HepG2 (cell line): ENCODE data around the gene DTX2. TPM values are rescaled to one million over a fixed set of nuclear protein-coding genes. Genes with fewer than 3 reads are reported as not detected.
A peak's percentile ranks its signal among the peaks of the same experiment; 100 is the strongest.

Source experiments
- FOXJ3 ChIP-seq: sonication (generic); formaldehyde crosslinking; IDR thresholded peaks from 2 replicates; pipeline ENCODE4 v1.4.0; 2020; ENCODE audit warnings: missing genetic modification reagents, mild to moderate bottlenecking, borderline replicate concordance
- KLF11 ChIP-seq: IDR thresholded peaks from 2 replicates; pipeline ENCODE4 v1.6.1; 2016; ENCODE audit warnings: missing compliant biosample characterization
- NFE2L2 ChIP-seq: fragments of 150-350 bp; IDR thresholded peaks from 2 replicates; pipeline ENCODE4 v1.6.1; 2014; ENCODE audit warnings: low read length
- SOX6 ChIP-seq, 2 experiments: fragments of 450-650 bp in 1 of 2; sonication (generic) in 1 of 2; formaldehyde crosslinking in 1 of 2; IDR thresholded peaks; 2 replicates each; pipeline versions ENCODE4 v1.4.0 to v1.6.1; 2017 to 2020; ENCODE audit warnings: antibody characterized with exemption in 1 of 2, mild to moderate bottlenecking in 1 of 2, missing genetic modification reagents in 1 of 2
- ZNF101 ChIP-seq: sonication (generic); formaldehyde crosslinking; IDR thresholded peaks from 2 replicates; pipeline ENCODE4 v1.4.0; 2020; ENCODE audit warnings: mild to moderate bottlenecking, low read depth, missing genetic modification reagents, borderline replicate concordance
- polyA plus RNA-seq, 8 experiments: library from polyadenylated mRNA; depleted of rRNA in 3 of 8; stranded (reverse) in 7 of 8; unstranded in 1 of 8; fragments of >200 nt; fragmentation: Illumina TruSeq in 4 of 8; extraction: Trizol in 4 of 8; gene quantifications; 2 replicates each; pipeline versions ENCODE4 v1.2.1 to v1.2.3, GENCODE V29; 2011 to 2016; ENCODE audit warnings: low read depth in 4 of 8, missing spikeins in 1 of 8, mixed read lengths in 1 of 8; ENCODE audit not compliant: insufficient read depth in 1 of 8
- total RNA-seq, 5 experiments: library from RNA; depleted of rRNA; stranded (reverse); fragments of >200 nt; fragmentation: Illumina TruSeq; extraction: Trizol; gene quantifications; 2 replicates each; pipeline ENCODE4 v1.2.3, GENCODE V29; 2016; ENCODE audit warnings: low read depth in 1 of 5
- TF ChIP-seq, protein P1 (sequence below): sonication (generic); formaldehyde crosslinking; conservative IDR thresholded peaks from 2 replicates; pipeline ENCODE4 v1.8.0; 2022; ENCODE audit warnings: missing genetic modification reagents
- TF ChIP-seq, protein P2 (sequence below): sonication (generic); formaldehyde crosslinking; IDR thresholded peaks from 2 replicates; pipeline ENCODE4 v1.4.0; 2020; ENCODE audit warnings: mild to moderate bottlenecking, missing genetic modification reagents, borderline replicate concordance
- TF ChIP-seq, protein P3 (sequence below), 2 experiments: fragments of 450-650 bp in 1 of 2; sonication (generic) in 1 of 2; formaldehyde crosslinking in 1 of 2; IDR thresholded peaks; 2 replicates each; pipeline versions ENCODE4 v1.6.1 to v1.8.0; 2016 to 2022; ENCODE audit warnings: antibody characterized with exemption in 1 of 2, mild to moderate bottlenecking in 1 of 2, missing genetic modification reagents in 1 of 2
- TF ChIP-seq, protein P4 (sequence below): sonication (generic); formaldehyde crosslinking; conservative IDR thresholded peaks from 2 replicates; pipeline ENCODE4 v1.4.0; 2020; ENCODE audit warnings: missing genetic modification reagents

The DTX2 gene
- total and polyA plus RNA-seq, 2 of the 13 experiments (the other 11 are each of a cell fraction or from before 2014, with no cell fraction given): 5.5 to 6.2 TPM

DNA sequence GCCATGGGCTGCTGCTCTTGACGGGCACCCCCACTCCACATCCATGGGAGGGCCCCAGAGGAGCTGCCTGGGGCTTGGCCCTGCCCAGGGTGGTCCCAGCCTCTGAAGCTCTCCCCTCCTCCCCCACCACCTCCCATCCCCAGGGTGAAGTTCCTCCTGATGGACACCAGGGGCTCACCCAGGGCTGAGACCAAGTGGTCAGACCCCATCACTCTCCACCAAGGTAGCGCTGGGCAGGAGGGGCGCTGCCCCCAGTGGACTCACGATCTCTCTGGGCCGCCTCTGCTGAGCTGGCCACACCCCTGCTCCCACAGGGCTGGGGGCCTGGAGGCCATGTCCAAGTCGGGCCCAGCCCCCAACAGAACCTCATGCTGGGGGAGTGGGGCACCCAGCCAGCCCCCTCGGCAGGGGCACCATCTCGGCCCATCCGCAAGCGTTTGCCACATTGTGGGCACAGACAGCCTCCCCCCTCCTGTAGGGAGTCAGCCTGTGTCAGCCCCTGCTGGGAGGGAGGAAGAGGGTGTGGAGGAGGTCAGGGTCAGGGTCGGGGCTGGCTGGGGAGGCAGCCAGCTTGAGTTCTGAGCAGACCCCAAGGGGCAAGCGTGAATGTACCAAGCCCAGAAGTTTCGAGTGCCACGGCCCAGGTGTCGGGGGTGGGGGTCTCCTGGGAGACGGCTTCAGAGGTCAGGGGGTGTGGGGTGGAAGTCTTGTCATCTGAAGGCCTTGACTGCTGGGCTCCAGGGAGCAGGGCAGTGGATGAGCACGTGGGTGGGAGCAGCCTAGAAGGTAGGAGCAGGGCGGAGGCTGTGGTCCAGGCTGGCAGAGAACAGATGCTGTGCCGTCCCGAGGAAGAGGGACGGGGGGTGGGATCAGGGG is 51.7 kb downstream of the DTX2 start (continued):
- TF ChIP-seq ZNF101 (no peak), NFE2L2 (no peak), FOXJ3 (no peak), KLF11 (CRISPR knock-in tag) (no peak), SOX6 (IDR thresholded peaks at IDR 0.05) (no peak), SOX6 (CRISPR knock-in tag; IDR thresholded peaks at IDR 0.05) (0 out of 2 replicates have a peak, but pooled peaks have one; percentile 11)
- TF ChIP-seq, protein P1, sequence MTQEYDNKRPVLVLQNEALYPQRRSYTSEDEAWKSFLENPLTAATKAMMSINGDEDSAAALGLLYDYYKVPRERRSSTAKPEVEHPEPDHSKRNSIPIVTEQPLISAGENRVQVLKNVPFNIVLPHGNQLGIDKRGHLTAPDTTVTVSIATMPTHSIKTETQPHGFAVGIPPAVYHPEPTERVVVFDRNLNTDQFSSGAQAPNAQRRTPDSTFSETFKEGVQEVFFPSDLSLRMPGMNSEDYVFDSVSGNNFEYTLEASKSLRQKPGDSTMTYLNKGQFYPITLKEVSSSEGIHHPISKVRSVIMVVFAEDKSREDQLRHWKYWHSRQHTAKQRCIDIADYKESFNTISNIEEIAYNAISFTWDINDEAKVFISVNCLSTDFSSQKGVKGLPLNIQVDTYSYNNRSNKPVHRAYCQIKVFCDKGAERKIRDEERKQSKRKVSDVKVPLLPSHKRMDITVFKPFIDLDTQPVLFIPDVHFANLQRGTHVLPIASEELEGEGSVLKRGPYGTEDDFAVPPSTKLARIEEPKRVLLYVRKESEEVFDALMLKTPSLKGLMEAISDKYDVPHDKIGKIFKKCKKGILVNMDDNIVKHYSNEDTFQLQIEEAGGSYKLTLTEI (CRISPR knock-in tag): no peak
- TF ChIP-seq, protein P2, sequence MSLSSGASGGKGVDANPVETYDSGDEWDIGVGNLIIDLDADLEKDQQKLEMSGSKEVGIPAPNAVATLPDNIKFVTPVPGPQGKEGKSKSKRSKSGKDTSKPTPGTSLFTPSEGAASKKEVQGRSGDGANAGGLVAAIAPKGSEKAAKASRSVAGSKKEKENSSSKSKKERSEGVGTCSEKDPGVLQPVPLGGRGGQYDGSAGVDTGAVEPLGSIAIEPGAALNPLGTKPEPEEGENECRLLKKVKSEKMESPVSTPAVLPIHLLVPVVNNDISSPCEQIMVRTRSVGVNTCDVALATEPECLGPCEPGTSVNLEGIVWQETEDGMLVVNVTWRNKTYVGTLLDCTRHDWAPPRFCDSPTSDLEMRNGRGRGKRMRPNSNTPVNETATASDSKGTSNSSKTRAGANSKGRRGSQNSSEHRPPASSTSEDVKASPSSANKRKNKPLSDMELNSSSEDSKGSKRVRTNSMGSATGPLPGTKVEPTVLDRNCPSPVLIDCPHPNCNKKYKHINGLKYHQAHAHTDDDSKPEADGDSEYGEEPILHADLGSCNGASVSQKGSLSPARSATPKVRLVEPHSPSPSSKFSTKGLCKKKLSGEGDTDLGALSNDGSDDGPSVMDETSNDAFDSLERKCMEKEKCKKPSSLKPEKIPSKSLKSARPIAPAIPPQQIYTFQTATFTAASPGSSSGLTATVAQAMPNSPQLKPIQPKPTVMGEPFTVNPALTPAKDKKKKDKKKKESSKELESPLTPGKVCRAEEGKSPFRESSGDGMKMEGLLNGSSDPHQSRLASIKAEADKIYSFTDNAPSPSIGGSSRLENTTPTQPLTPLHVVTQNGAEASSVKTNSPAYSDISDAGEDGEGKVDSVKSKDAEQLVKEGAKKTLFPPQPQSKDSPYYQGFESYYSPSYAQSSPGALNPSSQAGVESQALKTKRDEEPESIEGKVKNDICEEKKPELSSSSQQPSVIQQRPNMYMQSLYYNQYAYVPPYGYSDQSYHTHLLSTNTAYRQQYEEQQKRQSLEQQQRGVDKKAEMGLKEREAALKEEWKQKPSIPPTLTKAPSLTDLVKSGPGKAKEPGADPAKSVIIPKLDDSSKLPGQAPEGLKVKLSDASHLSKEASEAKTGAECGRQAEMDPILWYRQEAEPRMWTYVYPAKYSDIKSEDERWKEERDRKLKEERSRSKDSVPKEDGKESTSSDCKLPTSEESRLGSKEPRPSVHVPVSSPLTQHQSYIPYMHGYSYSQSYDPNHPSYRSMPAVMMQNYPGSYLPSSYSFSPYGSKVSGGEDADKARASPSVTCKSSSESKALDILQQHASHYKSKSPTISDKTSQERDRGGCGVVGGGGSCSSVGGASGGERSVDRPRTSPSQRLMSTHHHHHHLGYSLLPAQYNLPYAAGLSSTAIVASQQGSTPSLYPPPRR (CRISPR knock-in tag): peak; percentile 19; the same call in 1 of the 2 replicates
- TF ChIP-seq, protein P3, sequence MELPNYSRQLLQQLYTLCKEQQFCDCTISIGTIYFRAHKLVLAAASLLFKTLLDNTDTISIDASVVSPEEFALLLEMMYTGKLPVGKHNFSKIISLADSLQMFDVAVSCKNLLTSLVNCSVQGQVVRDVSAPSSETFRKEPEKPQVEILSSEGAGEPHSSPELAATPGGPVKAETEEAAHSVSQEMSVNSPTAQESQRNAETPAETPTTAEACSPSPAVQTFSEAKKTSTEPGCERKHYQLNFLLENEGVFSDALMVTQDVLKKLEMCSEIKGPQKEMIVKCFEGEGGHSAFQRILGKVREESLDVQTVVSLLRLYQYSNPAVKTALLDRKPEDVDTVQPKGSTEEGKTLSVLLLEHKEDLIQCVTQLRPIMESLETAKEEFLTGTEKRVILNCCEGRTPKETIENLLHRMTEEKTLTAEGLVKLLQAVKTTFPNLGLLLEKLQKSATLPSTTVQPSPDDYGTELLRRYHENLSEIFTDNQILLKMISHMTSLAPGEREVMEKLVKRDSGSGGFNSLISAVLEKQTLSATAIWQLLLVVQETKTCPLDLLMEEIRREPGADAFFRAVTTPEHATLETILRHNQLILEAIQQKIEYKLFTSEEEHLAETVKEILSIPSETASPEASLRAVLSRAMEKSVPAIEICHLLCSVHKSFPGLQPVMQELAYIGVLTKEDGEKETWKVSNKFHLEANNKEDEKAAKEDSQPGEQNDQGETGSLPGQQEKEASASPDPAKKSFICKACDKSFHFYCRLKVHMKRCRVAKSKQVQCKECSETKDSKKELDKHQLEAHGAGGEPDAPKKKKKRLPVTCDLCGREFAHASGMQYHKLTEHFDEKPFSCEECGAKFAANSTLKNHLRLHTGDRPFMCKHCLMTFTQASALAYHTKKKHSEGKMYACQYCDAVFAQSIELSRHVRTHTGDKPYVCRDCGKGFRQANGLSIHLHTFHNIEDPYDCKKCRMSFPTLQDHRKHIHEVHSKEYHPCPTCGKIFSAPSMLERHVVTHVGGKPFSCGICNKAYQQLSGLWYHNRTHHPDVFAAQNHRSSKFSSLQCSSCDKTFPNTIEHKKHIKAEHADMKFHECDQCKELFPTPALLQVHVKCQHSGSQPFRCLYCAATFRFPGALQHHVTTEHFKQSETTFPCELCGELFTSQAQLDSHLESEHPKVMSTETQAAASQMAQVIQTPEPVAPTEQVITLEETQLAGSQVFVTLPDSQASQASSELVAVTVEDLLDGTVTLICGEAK (IDR thresholded peaks at IDR 0.05): no peak
- TF ChIP-seq, protein P3 (CRISPR knock-in tag; IDR thresholded peaks at IDR 0.05): no peak
- TF ChIP-seq, protein P4, sequence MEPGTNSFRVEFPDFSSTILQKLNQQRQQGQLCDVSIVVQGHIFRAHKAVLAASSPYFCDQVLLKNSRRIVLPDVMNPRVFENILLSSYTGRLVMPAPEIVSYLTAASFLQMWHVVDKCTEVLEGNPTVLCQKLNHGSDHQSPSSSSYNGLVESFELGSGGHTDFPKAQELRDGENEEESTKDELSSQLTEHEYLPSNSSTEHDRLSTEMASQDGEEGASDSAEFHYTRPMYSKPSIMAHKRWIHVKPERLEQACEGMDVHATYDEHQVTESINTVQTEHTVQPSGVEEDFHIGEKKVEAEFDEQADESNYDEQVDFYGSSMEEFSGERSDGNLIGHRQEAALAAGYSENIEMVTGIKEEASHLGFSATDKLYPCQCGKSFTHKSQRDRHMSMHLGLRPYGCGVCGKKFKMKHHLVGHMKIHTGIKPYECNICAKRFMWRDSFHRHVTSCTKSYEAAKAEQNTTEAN (CRISPR knock-in tag): no peak
